ENCODE results near the gene ZNF618. TPM values are rescaled to one million over a fixed set of nuclear protein-coding genes. Genes with fewer than 3 reads are reported as not detected.

Gene ZNF618
- total and polyA plus RNA-seq, 4 donors = 4.9 to 17.3 (median 11.4) TPM

- Histone ChIP-seq H3K4me1 (ENCODE audit: control insufficient read depth in 1 of 2, insufficient read depth in 2 of 2, low read length in 2 of 2) (peaks cover 0 to 3% of the 10 kb centered on the region in 2 donors), H3K4me3 (ENCODE audit: low read length in 2 of 2) (peak overlapping the region; percentile 93 to 100), H3K27ac (ENCODE audit: low read depth in 1 of 2, low read length in 2 of 2) (no peak overlapping the region), H3K27me3 (ENCODE audit: control insufficient read depth in 1 of 2, insufficient read depth in 2 of 2, low read length in 1 of 2) (no peaks in the 10 kb centered on the region), H3K36me3 (ENCODE audit: control insufficient read depth in 1 of 2, insufficient read depth in 2 of 2, low read length in 1 of 2) (no peaks in the 10 kb centered on the region), H3K9me3 (ENCODE audit: control insufficient read depth, low read length) (no peaks in the 10 kb centered on the region)
- ATAC-seq (ENCODE audit: low FRiP score) = no peak
- DNase-seq = peak in 1 of 2 donors; percentile 77
- WGBS, 2 donors = 5 to 9% methylated on average over 18 to 55 of the region's 55 CpGs
- intact Hi-C loops (cut with DNase I) = loop anchor here (1.0 to 10.0 kb wide), 4 partner anchors 68 to 138 kb away; no protein-coding TSS in a partner anchor
These were observed 504 bp upstream of the ZNF618 start for GRCh38 chr9:113875459-113876150.

GRCh38 chr9:113876993-113877368 lies 872 bp downstream of the ZNF618 start:
- no peak for DNase-seq
- 0% methylated on average over 1 of the region's 1 CpG for WGBS, 2 donors
- Histone ChIP-seq H3K4me3 (ENCODE audit: low read length in 2 of 2) (peak overlapping the region; percentile 69 to 93), H3K9me3 (ENCODE audit: control insufficient read depth, low read length) (no peaks in the 10 kb centered on the region), H3K4me1 (ENCODE audit: control insufficient read depth in 1 of 2, insufficient read depth in 2 of 2, low read length in 2 of 2) (peaks cover 3% of the 10 kb centered on the region in 2 donors), H3K27me3 (ENCODE audit: control insufficient read depth in 1 of 2, insufficient read depth in 2 of 2, low read length in 1 of 2) (no peaks in the 10 kb centered on the region), H3K36me3 (ENCODE audit: control insufficient read depth in 1 of 2, insufficient read depth in 2 of 2, low read length in 1 of 2) (no peaks in the 10 kb centered on the region), H3K27ac (ENCODE audit: low read depth in 1 of 2, low read length in 2 of 2) (no peak overlapping the region)
- intact Hi-C loops (cut with DNase I) = loop anchor here (5.0 to 10.0 kb wide), 3 partner anchors 80 to 140 kb away; no protein-coding TSS in a partner anchor
- no peak for ATAC-seq (ENCODE audit: low FRiP score)

GRCh38 chr9:113879318-113879717 lies 3.2 kb downstream of the ZNF618 start:
- Histone ChIP-seq H3K27ac (ENCODE audit: low read depth in 1 of 2, low read length in 2 of 2) (no peak overlapping the region), H3K36me3 (ENCODE audit: control insufficient read depth in 1 of 2, insufficient read depth in 2 of 2, low read length in 1 of 2) (no peaks in the 10 kb centered on the region), H3K4me3 (ENCODE audit: low read length in 2 of 2) (peak overlapping the region in 1 of 2 donors; percentile 6), H3K9me3 (ENCODE audit: control insufficient read depth, low read length) (no peaks in the 10 kb centered on the region), H3K4me1 (ENCODE audit: control insufficient read depth in 1 of 2, insufficient read depth in 2 of 2, low read length in 2 of 2) (peaks cover 3% of the 10 kb centered on the region in 2 donors), H3K27me3 (ENCODE audit: control insufficient read depth in 1 of 2, insufficient read depth in 2 of 2, low read length in 1 of 2) (no peaks in the 10 kb centered on the region)
- WGBS, 2 donors = 57 to 59% methylated on average over 4 of the region's 4 CpGs
- intact Hi-C loops (cut with DNase I) = loop anchor here (2.0 to 10.0 kb wide), 4 partner anchors 78 to 143 kb away; no protein-coding TSS in a partner anchor
- ATAC-seq (ENCODE audit: low FRiP score) = no peak
- no peak for DNase-seq

DNA sequence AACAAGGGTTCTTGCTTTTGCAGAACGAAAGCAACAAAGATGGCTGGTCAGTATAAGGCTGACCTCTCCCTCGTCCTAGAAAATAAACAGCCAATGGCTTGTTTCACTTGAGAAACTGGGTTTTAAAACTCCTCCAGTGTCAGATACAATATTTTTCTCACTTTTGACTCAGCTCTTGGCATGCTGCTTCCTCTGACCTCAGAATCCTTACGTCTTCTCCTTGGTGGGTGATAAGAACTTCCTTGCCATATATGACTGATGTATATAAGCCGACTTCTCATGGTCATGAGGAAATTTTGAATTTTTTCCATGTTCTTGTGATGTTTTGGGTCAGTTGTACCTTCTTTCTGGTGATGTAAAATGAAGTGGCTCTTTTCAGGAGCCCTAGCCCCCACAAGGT lies 3.8 kb downstream of the ZNF618 start:
- H3K36me3 ChIP-seq (ENCODE audit: control insufficient read depth in 1 of 2, insufficient read depth in 2 of 2, low read length in 1 of 2) = no peaks in the 10 kb centered on the region
- WGBS, 2 donors = 5 to 10% methylated on average over 4 of the region's 4 CpGs
- peaks cover 3% of the 10 kb centered on the region in 2 donors for H3K4me1 ChIP-seq (ENCODE audit: control insufficient read depth in 1 of 2, insufficient read depth in 2 of 2, low read length in 2 of 2)
- H3K27ac ChIP-seq (ENCODE audit: low read depth in 1 of 2, low read length in 2 of 2) = no peak overlapping the region
- no peaks in the 10 kb centered on the region for H3K9me3 ChIP-seq (ENCODE audit: control insufficient read depth, low read length)
- intact Hi-C loops (cut with DNase I) = loop anchor here (2.0 to 10.0 kb wide), 4 partner anchors 77 to 143 kb away; no protein-coding TSS in a partner anchor
- DNase-seq (no peak), ATAC-seq (ENCODE audit: low FRiP score) (no peak)
- peak overlapping the region in 1 of 2 donors; percentile 38 for H3K4me3 ChIP-seq (ENCODE audit: low read length in 2 of 2)
- H3K27me3 ChIP-seq (ENCODE audit: control insufficient read depth in 1 of 2, insufficient read depth in 2 of 2, low read length in 1 of 2) = no peaks in the 10 kb centered on the region

- Histone ChIP-seq H3K9me3 (ENCODE audit: control insufficient read depth, low read length) (no peaks in the 10 kb centered on the region), H3K27me3 (ENCODE audit: control insufficient read depth in 1 of 2, insufficient read depth in 2 of 2, low read length in 1 of 2) (no peaks in the 10 kb centered on the region), H3K4me3 (ENCODE audit: low read length in 2 of 2) (no peak overlapping the region), H3K27ac (ENCODE audit: low read depth in 1 of 2, low read length in 2 of 2) (peak overlapping the region in 1 of 2 donors; percentile 32), H3K4me1 (ENCODE audit: control insufficient read depth in 1 of 2, insufficient read depth in 2 of 2, low read length in 2 of 2) (peaks cover 3 to 4% of the 10 kb centered on the region in 2 donors), H3K36me3 (ENCODE audit: control insufficient read depth in 1 of 2, insufficient read depth in 2 of 2, low read length in 1 of 2) (no peaks in the 10 kb centered on the region)
- ATAC-seq (ENCODE audit: low FRiP score) (no peak), DNase-seq (no peak)
- intact Hi-C loops (cut with DNase I) = no loop called here
- 68 to 76% methylated on average over 7 of the region's 7 CpGs for WGBS, 2 donors
These were observed 6.1 kb downstream of the ZNF618 start for GRCh38 chr9:113882181-113882580.

DNA sequence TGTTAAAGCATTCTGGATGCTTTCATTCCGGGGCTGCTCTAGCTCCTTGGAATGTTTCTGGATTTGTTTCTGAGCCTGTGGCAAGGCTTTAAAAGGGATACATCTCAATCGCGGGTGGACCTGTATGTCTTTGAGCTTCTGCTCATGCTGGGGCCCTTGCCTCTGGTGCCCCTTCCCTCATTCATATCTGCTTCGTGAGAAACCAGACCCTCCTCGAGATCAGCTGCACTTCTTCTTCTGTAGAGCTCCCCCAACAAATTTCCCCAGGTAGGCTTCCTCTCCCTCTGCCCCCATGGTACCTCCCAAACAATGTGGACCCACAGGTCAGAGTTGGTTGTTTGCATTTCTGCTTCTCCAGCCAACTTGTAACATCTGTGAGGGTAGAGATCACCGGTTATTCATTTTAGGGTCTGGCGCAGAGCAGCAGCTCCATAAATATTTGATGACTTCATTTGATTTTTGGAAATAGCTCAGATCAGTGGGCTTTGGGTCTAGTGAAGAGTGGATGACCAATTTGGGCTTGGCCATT lies 6.6 kb downstream of the ZNF618 start:
- Histone ChIP-seq H3K9me3 (ENCODE audit: control insufficient read depth, low read length) (no peaks in the 10 kb centered on the region), H3K27ac (ENCODE audit: low read depth in 1 of 2, low read length in 2 of 2) (no peak overlapping the region), H3K4me3 (ENCODE audit: low read length in 2 of 2) (no peak overlapping the region), H3K27me3 (ENCODE audit: control insufficient read depth in 1 of 2, insufficient read depth in 2 of 2, low read length in 1 of 2) (no peaks in the 10 kb centered on the region), H3K4me1 (ENCODE audit: control insufficient read depth in 1 of 2, insufficient read depth in 2 of 2, low read length in 2 of 2) (peaks cover 3 to 4% of the 10 kb centered on the region in 2 donors), H3K36me3 (ENCODE audit: control insufficient read depth in 1 of 2, insufficient read depth in 2 of 2, low read length in 1 of 2) (no peaks in the 10 kb centered on the region)
- 49 to 50% methylated on average over 7 of the region's 7 CpGs for WGBS, 2 donors
- ATAC-seq (ENCODE audit: low FRiP score) (no peak), DNase-seq (no peak)
- intact Hi-C loops (cut with DNase I) = no loop called here

- intact Hi-C loops (cut with DNase I) = no loop called here
- Histone ChIP-seq H3K36me3 (ENCODE audit: control insufficient read depth in 1 of 2, insufficient read depth in 2 of 2, low read length in 1 of 2) (no peaks in the 10 kb centered on the region), H3K27me3 (ENCODE audit: control insufficient read depth in 1 of 2, insufficient read depth in 2 of 2, low read length in 1 of 2) (no peaks in the 10 kb centered on the region), H3K27ac (ENCODE audit: low read depth in 1 of 2, low read length in 2 of 2) (no peak overlapping the region), H3K4me1 (ENCODE audit: control insufficient read depth in 1 of 2, insufficient read depth in 2 of 2, low read length in 2 of 2) (peaks cover 0 to 7% of the 10 kb centered on the region in 2 donors), H3K9me3 (ENCODE audit: control insufficient read depth, low read length) (no peaks in the 10 kb centered on the region), H3K4me3 (ENCODE audit: low read length in 2 of 2) (no peak overlapping the region)
- DNase-seq (no peak), ATAC-seq (ENCODE audit: low FRiP score) (no peak)
- WGBS, 2 donors = 71 to 72% methylated on average over 8 of the region's 8 CpGs
These were observed 9.3 kb downstream of the ZNF618 start for GRCh38 chr9:113885183-113886025.

DNA sequence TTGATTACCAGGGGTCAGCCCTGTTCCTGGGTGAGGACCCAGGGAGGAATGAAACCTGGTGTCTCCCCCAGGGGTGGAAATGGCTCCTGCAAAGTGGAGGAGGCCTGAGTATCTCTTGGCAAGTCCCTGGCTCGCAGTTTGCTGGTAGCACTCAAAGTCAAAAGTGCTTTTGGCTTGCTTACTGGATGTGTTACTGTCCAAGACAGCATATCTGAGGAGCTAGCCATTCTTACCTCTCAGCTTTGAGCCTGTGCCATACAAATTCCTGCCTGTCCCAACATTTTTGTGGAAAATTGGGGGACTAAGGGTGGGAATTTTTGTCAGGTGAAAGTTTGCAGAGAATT lies 9.9 kb downstream of the ZNF618 start:
- Histone ChIP-seq H3K4me3 (ENCODE audit: low read length in 2 of 2) (peak overlapping the region; percentile 24 to 57), H3K9me3 (ENCODE audit: control insufficient read depth, low read length) (no peaks in the 10 kb centered on the region), H3K4me1 (ENCODE audit: control insufficient read depth in 1 of 2, insufficient read depth in 2 of 2, low read length in 2 of 2) (peaks cover 0 to 7% of the 10 kb centered on the region in 2 donors), H3K36me3 (ENCODE audit: control insufficient read depth in 1 of 2, insufficient read depth in 2 of 2, low read length in 1 of 2) (no peaks in the 10 kb centered on the region), H3K27me3 (ENCODE audit: control insufficient read depth in 1 of 2, insufficient read depth in 2 of 2, low read length in 1 of 2) (no peaks in the 10 kb centered on the region), H3K27ac (ENCODE audit: low read depth in 1 of 2, low read length in 2 of 2) (no peak overlapping the region)
- no peak for ATAC-seq (ENCODE audit: low FRiP score)
- DNase-seq = no peak
- 2 to 5% methylated on average over 1 of the region's 1 CpG for WGBS, 2 donors
- intact Hi-C loops (cut with DNase I) = no loop called here

All from aorta (tissue), 5 donors.